ENCODE results near the gene SIVA1. TPM values are rescaled to one million over a fixed set of nuclear protein-coding genes. Genes with fewer than 3 reads are reported as not detected.
"Not testable (repeated sequence)": the region's sequence is repeated elsewhere in the genome, so short reads cannot be mapped to it uniquely, and the experiment has no call there.

SIVA1 gene
- total RNA-seq, 1 experiment from 2014 or later = 128 TPM

DNA sequence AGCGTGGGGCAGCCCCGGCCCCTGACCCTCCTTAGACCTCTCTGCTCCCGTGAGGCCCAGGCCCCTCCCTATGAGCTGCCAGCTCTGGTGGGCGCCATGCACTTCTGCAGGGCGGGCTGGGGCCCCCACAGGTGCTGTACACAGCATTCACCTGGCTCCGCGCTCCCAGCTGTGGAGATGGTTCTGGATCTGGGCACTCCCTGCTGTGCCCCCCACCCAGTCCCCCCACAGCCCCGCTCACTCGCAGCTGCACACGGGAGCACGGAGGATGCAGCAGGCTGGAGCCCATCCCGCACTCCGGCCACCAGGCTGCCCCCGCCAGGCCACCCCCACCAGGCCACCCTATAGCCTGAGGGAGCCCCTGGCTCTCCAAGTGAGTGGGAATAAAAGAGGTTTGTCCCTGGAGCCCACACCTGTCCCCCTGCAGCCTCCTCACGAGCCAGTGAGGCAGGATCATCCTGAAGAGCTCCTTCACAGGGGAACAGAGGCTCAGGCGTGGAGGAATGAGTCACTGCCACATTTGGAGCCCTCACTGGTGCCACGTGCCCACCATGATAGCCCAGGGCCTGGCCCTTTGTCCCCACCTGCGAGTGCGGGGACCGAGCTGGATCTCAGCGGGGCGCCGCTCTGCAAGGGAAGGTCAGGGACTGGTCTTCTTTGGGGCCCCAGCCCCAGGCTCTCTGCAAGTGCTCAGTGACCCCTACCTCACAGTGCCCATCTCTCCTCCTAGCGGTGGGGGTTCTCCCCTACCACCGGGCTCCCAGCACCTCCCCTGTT, 27.0 kb upstream of the SIVA1 start:
- no peak for ATAC-seq
- peak overlapping the region; percentile 69; the same call in 1 of the 2 replicates for H3K4me3 Mint-ChIP-seq
- no peaks in the 10 kb centered on the region for H3K36me3 Mint-ChIP-seq
- H3K27me3 Mint-ChIP-seq (ENCODE audit: low read depth) = peaks cover 3% of the 10 kb centered on the region; the same call in 1 of the 2 replicates
- POLR2A ChIA-PET = interaction anchor here (1.3 kb wide), 1 partner anchor 14 kb away, joined by 3 read pairs; no protein-coding TSS in a partner anchor
- no peak for TF ChIP-seq TP53 (CRISPR knock-in tag; IDR thresholded peaks at IDR 0.05)
- no peak for TF ChIP-seq OVOL2 (CRISPR knock-in tag; IDR thresholded peaks at IDR 0.05; ENCODE audit: borderline replicate concordance)
- H3K9me3 Mint-ChIP-seq = no peaks in the 10 kb centered on the region
- peaks cover 5% of the 10 kb centered on the region for H3K4me1 Mint-ChIP-seq
- CTCF ChIA-PET = interaction anchor here (0.6 to 2.5 kb wide), 23 partner anchors 8 to 364 kb away, joined by 3 to 20 read pairs (median 4); partner anchors contain the start of gene SIVA1
- H3K27ac Mint-ChIP-seq = no peak overlapping the region
- no peak for DNase-seq (ENCODE audit: low spot score)

- H3K9me3 Mint-ChIP-seq = no peaks in the 10 kb centered on the region
- no peak for ATAC-seq
- H3K27ac Mint-ChIP-seq = no peak overlapping the region
These were observed 26.1 kb upstream of the SIVA1 start for GRCh38 chr14:104726600-104727451.

DNA sequence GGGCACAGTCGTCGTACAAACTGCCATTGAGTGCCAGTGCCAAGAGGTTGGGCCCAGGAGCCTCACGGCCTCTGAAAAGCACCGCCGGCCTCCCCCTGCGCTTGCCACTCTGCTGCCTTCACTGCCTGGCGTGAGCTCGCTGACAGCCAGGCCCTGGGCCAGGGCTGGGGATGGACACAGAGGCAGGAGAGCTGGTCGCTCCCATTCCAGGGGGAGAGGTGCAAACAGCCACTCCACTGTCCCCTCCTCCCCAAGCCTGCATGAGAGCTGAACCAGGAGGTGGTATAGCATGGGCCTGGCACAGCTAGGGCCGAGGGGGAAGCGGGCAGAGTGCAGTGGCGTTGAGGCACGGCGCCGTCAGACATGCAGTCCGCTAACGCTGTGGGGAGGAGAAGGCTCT, 24.3 kb upstream of the SIVA1 start:
- H3K4me3 Mint-ChIP-seq = no peak overlapping the region
- CTCF ChIA-PET = interaction anchor here (0.6 to 1.8 kb wide), 3 partner anchors 8 to 651 kb away, joined by 4 to 9 read pairs (median 4); no protein-coding TSS in a partner anchor
- no peak overlapping the region for H3K27ac Mint-ChIP-seq

More at GRCh38 chr14:104726600-104727451, 26.1 kb upstream of the SIVA1 start:
- no peak overlapping the region for H3K4me3 Mint-ChIP-seq
- peaks cover 3% of the 10 kb centered on the region; the same call in 1 of the 2 replicates for H3K27me3 Mint-ChIP-seq (ENCODE audit: low read depth)
- DNase-seq (ENCODE audit: low spot score) = no peak
- no peaks in the 10 kb centered on the region for H3K36me3 Mint-ChIP-seq
- H3K4me1 Mint-ChIP-seq = peaks cover 5% of the 10 kb centered on the region
- CTCF ChIA-PET = interaction anchor here (1.0 to 2.5 kb wide), 6 partner anchors 11 to 49 kb away, joined by 3 to 20 read pairs (median 6); no protein-coding TSS in a partner anchor
- POLR2A ChIA-PET = no interaction called here
- no peak for TF ChIP-seq ZNF416 (CRISPR knock-in tag; IDR thresholded peaks at IDR 0.05)
- TF ChIP-seq, protein P1, sequence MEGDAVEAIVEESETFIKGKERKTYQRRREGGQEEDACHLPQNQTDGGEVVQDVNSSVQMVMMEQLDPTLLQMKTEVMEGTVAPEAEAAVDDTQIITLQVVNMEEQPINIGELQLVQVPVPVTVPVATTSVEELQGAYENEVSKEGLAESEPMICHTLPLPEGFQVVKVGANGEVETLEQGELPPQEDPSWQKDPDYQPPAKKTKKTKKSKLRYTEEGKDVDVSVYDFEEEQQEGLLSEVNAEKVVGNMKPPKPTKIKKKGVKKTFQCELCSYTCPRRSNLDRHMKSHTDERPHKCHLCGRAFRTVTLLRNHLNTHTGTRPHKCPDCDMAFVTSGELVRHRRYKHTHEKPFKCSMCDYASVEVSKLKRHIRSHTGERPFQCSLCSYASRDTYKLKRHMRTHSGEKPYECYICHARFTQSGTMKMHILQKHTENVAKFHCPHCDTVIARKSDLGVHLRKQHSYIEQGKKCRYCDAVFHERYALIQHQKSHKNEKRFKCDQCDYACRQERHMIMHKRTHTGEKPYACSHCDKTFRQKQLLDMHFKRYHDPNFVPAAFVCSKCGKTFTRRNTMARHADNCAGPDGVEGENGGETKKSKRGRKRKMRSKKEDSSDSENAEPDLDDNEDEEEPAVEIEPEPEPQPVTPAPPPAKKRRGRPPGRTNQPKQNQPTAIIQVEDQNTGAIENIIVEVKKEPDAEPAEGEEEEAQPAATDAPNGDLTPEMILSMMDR (IDR thresholded peaks at IDR 0.05) = 0 out of 2 replicates have a peak, but pooled peaks have one; percentile 4

DNA sequence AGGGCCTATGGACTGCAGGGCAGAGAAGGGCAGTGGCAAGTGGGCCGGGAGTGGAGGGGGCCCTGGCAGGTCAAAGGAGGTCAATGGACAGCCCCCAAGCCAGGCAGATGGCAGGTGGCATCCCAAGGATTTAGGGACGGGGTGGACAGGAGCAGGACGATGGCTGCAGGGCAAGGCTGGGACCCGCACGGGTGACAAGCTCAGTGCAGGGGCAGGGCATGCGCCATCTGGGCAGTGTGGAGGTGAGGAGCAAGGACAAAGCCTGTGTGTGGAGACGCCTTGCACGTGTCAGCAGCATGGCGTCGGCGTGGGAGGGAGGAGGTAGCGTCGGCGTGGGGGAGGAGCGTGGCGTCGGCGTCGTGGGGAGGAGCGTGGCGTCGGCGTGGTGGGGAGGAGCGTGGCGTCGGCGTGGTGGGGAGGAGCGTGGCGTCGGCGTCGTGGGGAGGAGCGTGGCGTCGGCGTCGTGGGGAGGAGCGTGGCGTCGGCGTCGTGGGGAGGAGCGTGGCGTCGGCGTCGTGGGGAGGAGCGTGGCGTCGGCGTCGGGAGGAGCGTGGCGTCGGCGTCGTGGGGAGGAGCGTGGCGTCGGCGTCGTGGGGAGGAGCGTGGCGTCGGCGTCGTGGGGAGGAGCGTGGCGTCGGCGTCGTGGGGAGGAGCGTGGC, 23.6 kb upstream of the SIVA1 start:
- H3K27me3 Mint-ChIP-seq (ENCODE audit: low read depth) = not testable (repeated sequence)

More for the DNA sequence above, 24.3 kb upstream of the SIVA1 start:
- no peaks in the 10 kb centered on the region for H3K36me3 Mint-ChIP-seq
- peaks cover 5% of the 10 kb centered on the region for H3K4me1 Mint-ChIP-seq
- ATAC-seq (no peak), DNase-seq (ENCODE audit: low spot score) (no peak)
- no peaks in the 10 kb centered on the region for H3K9me3 Mint-ChIP-seq
- POLR2A ChIA-PET = no interaction called here
- peaks cover 3% of the 10 kb centered on the region; the same call in 1 of the 2 replicates for H3K27me3 Mint-ChIP-seq (ENCODE audit: low read depth)
- no peak for TF ChIP-seq ZNF671 (CRISPR knock-in tag; IDR thresholded peaks at IDR 0.05)
- TF ChIP-seq SMAD4 (CRISPR knock-in tag; IDR thresholded peaks at IDR 0.05) = no peak
- TF ChIP-seq SMAD3 (CRISPR knock-in tag; IDR thresholded peaks at IDR 0.05; ENCODE audit: borderline replicate concordance) = no peak
- no peak for TF ChIP-seq NR3C1 (CRISPR knock-in tag; conservative IDR thresholded peaks at IDR 0.05; ENCODE audit: low read depth)
- TF ChIP-seq RORB (CRISPR knock-in tag; IDR thresholded peaks at IDR 0.05) = no peak
- TF ChIP-seq, protein P2, sequence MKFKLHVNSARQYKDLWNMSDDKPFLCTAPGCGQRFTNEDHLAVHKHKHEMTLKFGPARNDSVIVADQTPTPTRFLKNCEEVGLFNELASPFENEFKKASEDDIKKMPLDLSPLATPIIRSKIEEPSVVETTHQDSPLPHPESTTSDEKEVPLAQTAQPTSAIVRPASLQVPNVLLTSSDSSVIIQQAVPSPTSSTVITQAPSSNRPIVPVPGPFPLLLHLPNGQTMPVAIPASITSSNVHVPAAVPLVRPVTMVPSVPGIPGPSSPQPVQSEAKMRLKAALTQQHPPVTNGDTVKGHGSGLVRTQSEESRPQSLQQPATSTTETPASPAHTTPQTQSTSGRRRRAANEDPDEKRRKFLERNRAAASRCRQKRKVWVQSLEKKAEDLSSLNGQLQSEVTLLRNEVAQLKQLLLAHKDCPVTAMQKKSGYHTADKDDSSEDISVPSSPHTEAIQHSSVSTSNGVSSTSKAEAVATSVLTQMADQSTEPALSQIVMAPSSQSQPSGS (CRISPR knock-in tag; IDR thresholded peaks at IDR 0.05; ENCODE audit: borderline replicate concordance, low read depth) = no peak
- TF ChIP-seq USF1 (CRISPR knock-in tag; IDR thresholded peaks at IDR 0.05) = no peak
- TF ChIP-seq SOX15 (CRISPR knock-in tag; IDR thresholded peaks at IDR 0.05) = no peak
- TF ChIP-seq, protein P3, sequence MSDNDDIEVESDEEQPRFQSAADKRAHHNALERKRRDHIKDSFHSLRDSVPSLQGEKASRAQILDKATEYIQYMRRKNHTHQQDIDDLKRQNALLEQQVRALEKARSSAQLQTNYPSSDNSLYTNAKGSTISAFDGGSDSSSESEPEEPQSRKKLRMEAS (CRISPR knock-in tag; IDR thresholded peaks at IDR 0.05) = no peak
- TF ChIP-seq GTF2I (CRISPR knock-in tag; conservative IDR thresholded peaks at IDR 0.05) = no peak
- TF ChIP-seq, protein P4, sequence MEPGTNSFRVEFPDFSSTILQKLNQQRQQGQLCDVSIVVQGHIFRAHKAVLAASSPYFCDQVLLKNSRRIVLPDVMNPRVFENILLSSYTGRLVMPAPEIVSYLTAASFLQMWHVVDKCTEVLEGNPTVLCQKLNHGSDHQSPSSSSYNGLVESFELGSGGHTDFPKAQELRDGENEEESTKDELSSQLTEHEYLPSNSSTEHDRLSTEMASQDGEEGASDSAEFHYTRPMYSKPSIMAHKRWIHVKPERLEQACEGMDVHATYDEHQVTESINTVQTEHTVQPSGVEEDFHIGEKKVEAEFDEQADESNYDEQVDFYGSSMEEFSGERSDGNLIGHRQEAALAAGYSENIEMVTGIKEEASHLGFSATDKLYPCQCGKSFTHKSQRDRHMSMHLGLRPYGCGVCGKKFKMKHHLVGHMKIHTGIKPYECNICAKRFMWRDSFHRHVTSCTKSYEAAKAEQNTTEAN (CRISPR knock-in tag; IDR thresholded peaks at IDR 0.05) = no peak
- no peak for TF ChIP-seq NR1H2 (CRISPR knock-in tag; IDR thresholded peaks at IDR 0.05)
- no peak for TF ChIP-seq ZSCAN18 (CRISPR knock-in tag; IDR thresholded peaks at IDR 0.05)

More for the DNA sequence above, 23.6 kb upstream of the SIVA1 start:
- POLR2A ChIA-PET; H3K36me3 Mint-ChIP-seq; DNase-seq (ENCODE audit: low spot score); H3K9me3 Mint-ChIP-seq; H3K4me1 Mint-ChIP-seq; H3K4me3 Mint-ChIP-seq; ATAC-seq: not testable (repeated sequence)
- H3K27ac Mint-ChIP-seq = peak overlapping the region; percentile 32; the same call in 1 of the 2 replicates
- CTCF ChIA-PET = interaction anchor here (1.6 to 1.8 kb wide), 2 partner anchors 8 to 39 kb away, joined by 4 to 9 read pairs; no protein-coding TSS in a partner anchor
